Astrocyte (in vitro differentiated cells and primary cell): ENCODE measurements around the gene MRPL46.

ENCODE experiments used
- EZH2 ChIP-seq: IDR thresholded peaks from 2 replicates; pipeline ENCODE4 v1.6.1; 2012; ENCODE audit warnings: mild to moderate bottlenecking, low read length, inconsistent platforms; ENCODE audit not compliant: insufficient read depth
- TF ChIP-seq, protein P1 (sequence below): IDR thresholded peaks from 2 replicates; pipeline ENCODE4 v1.5.1; 2011; ENCODE audit warnings: low read depth, mild to moderate bottlenecking, inconsistent platforms, low read length, moderate library complexity; ENCODE audit not compliant: insufficient read depth

- TF ChIP-seq, protein P1, sequence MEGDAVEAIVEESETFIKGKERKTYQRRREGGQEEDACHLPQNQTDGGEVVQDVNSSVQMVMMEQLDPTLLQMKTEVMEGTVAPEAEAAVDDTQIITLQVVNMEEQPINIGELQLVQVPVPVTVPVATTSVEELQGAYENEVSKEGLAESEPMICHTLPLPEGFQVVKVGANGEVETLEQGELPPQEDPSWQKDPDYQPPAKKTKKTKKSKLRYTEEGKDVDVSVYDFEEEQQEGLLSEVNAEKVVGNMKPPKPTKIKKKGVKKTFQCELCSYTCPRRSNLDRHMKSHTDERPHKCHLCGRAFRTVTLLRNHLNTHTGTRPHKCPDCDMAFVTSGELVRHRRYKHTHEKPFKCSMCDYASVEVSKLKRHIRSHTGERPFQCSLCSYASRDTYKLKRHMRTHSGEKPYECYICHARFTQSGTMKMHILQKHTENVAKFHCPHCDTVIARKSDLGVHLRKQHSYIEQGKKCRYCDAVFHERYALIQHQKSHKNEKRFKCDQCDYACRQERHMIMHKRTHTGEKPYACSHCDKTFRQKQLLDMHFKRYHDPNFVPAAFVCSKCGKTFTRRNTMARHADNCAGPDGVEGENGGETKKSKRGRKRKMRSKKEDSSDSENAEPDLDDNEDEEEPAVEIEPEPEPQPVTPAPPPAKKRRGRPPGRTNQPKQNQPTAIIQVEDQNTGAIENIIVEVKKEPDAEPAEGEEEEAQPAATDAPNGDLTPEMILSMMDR, result no peak
- TF ChIP-seq EZH2, result no peak
Measured at GRCh38 chr15:88448991-88449461, 18.2 kb downstream of the MRPL46 start.
